AG08396 (cell line): ENCODE results near the gene JPH2.

Experiments
- DNase-seq: peaks from one replicate; pipeline ENCODE4 v3.0.0; 2012; ENCODE audit warnings: low spot score, mixed read lengths

The JPH2 gene

DNA sequence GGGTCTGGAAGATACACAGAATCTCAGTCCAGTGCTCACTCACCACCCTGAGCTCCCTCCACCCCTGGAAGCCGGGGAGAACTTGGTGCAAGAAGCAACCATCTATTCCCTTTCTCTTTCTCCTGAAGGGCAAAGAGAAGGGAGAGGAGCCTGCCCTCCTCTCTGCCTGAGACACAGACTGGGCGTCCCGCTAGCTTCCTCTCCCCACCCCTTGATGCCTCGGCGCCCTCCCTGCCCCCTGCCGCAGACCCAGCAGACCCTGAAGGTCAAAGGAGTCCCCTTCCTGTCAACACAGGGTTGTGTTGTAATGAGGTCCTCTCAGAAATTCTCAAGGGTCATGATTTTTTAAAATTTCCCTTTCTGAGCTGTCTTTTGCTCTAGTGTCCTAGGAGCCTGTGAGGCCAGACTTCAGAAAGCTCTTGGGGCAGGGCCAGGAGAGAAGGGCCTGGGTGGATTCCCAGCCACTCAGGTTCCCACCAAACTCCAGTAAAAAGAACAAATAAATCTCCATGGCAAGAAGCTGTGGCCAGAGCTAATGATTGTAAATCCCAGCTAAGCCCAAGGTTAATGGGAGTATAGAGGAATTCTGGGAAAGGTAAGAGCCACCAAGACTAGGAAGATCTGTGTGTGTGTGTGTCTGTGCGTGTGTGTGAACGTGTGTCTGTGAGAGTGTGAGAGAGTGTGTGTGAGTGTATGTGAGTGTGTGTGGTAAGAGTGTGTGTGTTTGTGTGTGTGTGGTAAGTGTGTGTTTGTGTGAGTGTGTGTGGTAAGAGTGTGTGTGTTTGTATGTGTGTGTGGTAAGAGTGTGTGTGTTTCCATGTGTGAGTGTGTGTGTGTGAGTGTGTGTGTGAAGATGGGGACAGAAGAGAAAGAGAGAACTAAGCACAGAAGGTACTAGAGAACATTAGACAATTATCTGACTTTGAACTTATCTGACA lies 1.1 kb upstream of the JPH2 start:
- DNase-seq, result no peak

DNA sequence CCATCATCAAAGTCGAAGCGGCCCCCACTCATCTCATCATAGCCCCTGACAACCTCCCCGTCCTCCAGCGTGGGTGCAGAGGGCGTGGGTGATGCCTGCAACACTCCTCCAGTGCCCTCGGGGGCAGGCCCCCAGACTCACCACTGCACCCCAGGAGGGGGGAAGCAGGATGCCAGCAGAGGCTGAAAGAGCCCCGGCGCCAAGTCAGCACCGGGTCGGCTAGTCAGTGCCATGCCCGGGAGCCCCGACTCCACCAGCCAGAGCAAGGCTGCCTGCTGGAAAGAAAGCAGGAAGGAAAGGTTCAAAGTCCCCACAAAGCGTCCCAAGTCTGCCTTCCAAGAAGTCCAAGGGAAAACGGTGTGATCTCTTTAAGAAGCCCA lies 324 bp downstream of the JPH2 start:
- DNase-seq, result no peak

DNA sequence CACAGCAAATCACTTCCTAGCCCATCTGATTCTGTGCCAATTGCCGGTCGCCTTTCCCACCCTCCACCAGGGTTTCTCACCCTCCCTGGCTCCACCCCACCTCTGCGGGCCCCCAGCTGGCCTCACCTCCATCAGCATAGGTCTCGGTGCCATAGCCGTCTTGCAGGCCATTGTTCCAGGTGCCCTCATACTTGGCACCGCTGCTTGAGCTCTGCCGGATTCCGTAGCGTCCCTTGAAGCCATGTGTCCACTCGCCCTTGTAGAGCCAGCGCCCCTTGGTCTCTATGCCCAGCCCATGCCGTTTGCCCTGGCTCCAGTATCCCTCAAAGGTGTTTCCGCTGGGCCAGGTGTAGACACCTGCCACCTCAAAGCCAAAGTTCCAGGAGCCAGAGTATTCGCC lies 787 bp downstream of the JPH2 start:
- DNase-seq, result no peak

DNA sequence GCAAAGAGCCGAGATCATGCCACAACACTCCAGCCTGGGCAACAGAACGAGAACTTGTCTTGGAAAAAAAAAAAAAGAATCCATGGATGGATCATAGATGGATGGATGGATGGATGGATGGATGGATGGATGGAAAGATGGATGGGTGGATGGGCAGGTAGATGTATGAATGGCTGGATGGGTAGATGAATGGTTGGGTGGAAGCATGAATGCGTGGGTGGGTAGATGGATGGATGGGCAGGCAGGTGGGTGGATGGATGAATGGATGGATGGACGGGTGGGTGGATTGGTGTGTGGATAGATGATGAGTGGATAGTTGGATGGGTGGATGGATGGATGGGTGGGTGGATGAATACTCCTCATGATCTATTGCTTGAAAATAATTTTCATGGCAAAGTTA lies 1.4 kb downstream of the JPH2 start:
- DNase-seq, result no peak

DNA sequence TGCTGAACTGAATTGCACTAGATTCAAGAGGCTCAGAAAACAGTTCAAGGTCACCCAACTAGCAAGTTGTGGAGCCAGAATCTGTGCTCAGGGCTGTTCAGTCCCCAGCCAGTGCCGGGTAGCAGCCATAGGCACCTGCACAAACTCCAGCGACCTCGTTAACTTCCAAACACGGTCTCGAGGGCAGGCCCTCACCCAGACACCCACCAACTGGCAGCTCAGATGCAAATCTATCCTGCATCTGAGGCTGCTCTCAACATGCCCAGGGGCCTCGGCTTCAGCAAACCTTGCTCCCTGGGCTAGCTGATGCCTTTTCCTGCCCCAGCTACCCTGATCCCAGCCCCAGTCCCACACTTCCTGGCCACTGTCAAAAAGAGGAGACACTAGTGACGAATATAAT lies 3.7 kb downstream of the JPH2 start:
- no peak for DNase-seq

DNA sequence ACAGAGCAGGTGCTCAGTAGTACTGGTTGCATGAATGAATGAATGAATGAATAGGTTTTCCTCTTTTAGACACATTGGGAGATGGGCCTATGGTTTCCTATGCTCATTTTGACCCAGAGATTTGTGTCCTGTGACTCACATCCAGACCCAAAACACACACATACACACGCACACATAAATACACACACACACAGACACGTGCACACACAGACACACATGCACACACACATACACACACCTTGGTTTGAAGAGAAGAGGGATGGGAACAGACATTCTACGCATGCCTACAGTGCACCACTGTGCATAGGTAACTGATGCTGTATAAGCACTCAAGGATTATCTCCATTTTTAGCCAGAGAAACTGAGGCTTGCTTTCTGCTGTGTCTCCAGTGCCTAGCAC lies 4.1 kb downstream of the JPH2 start:
- DNase-seq, result no peak

DNA sequence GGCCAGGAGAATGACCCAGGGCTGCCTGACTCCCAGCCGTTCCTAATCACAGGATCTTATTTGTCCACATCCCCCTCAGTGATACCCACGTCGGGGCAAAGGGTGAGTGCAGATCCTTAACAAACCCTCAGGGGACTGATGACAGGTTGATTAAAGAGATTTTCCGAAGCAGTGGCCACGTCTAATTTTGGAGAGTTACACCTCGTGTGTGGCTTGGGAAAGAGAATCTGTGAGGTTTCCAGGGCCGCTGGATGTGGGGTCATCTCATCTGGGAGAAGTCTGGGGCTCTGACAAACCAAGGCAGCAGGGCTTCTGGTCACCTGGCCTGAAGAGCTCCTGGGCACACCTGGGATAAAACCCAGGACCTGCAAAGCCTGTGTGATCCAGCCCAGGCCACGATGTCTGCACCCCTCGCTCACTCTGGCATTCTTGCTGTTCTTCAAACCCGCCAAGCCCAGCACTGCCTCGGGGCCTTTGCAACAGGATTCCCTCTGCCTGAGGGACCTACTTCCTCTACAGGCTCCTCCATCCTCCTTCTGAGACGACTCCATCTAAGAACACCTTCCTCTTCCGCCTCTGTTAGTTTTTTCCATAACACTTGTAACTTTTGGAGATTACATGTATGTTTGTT lies 4.7 kb downstream of the JPH2 start:
- no peak for DNase-seq

DNA sequence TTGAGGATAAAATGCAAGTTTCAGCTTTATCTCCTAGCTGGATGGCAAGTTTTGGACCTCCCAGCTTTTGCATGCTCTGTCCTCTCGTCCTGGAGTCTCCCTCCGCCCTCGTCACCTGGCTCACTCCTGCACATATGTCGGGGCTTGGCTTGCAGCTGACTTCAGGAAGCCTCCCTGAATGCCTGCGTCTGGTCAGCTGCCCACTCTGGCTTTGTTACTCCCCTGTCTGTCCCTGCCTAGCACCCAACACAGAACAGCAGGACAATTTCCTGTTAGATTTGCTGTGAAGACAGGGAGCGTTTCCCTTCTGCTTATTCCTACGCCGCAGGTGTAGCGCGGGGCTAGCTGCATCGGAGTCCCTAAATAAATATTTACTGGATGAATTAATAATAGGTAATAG lies 5.4 kb downstream of the JPH2 start:
- DNase-seq, result no peak

DNA sequence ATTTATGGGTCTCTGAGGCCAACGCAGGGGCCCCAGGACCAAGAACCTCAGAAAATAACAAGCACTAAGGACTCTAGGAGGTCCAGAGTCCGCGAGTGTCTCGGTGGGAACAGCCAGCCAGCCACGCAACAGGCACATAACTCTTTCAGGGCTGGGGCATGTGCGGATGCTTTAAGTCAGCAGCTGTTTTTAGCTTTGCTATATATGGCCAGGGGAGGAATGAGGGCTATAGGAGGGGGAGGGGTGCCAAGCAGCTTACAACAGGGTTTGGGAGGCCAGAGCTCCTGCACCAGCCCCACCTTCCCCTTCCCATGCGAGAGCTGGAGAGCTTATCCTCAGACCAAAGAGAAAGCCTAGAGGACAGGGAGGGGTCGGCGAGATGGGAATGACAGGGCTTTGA lies 6.2 kb downstream of the JPH2 start:
- no peak for DNase-seq

DNA sequence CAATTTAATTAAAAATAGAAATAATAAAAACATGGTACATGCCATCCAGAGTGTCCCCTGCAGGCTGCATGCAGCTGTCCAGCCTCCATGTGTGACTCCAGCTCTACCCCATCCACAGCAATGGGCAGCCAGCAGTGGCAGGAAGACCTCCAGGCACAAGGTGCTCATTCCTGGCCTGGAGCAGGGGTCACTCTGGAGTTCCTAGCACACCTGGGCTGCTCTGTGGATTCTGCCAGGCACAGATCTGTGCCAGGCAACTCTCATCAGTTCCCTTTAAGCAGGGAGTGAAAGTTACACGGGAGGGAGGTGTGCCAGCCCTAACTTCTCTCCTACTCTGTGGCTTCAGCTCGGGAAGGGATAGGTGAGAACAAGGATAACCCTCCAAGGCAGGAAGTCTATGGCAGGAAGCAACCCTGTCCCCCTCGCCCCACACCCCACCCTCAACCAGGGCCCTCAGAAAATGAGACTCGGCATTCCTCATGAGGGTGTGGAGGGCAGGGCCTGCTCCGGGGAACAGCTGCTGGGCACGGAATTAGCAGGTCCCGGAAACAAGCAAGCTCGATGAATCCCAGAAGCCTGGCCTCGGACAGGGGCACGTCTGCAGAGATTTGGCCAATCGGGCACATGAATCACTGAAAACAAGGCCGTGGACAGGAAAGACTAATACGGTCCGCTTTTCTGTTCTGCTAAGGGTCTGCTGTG lies 10.0 kb downstream of the JPH2 start:
- DNase-seq, result no peak

DNA sequence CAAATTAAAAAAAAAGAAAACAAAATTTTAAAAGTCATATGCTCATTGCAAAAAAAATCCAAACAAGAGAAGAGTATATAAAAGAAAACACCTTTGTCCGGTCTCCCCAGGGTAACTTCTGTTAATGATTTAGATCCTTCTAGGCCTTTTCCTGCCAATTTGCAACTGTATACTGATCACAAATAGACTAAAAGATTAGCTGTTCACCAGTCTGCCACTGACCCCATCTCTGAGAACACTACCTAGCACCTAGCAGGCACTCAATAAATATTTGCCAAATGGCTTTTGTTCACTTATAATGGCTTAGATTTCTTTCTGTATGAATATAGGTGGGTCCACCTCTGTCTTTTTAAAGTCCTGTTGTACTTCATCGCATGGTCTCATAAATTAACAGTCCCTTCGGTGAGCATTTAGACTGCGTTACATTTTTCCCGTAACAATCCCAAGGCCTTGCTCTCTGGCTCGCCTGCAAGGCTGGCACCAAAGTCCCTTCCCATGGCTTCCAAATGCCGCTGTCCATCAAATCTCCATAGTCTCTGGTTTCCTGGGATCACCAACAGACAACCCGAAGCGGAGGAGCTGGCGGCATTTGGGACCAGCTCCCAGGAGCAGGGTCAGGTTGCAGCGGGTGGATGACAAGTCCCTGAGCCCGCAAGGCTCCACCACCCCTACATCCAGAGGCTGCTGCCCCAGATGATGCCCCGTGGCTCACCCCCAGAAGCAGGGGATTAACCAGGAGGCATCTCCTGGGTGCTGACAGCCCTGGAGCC lies 11.8 kb downstream of the JPH2 start:
- no peak for DNase-seq

DNA sequence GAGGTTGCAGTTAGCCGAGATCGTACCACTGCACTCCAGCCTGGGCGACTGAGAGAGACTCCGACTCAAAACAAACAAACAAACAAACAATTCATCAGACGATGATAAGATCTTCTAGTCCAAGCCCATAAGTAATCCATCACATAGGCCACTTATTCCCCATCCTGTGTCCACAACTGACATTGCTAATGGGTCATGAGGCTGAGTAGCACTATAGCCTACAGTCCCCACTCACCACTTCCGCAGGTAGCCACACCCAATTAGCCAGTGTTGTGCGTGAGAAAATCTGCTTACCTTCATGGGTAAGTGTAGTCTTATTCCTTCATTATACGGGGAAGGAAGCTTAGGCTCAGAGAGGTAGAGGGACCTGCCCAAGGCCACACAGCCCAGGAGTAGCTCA lies 13.1 kb downstream of the JPH2 start:
- no peak for DNase-seq

DNA sequence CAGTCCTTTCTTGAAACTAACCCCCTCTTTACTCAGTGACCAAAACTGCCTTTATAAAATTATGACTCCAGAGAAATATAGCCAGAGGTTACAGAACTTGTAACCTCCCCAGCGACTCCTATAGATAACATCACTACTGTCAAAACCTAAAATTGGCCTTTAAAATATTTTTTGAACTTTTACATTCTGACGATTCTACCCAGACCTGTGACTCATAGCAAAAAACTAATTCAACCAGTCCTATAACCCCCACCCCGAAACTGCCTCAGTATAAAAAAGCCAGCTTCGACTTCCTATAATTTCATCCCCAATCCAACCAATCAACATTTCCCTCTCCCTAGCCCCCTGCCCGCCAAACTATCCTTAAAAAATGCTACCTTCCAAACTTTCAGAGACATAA lies 13.9 kb downstream of the JPH2 start:
- no peak for DNase-seq

DNA sequence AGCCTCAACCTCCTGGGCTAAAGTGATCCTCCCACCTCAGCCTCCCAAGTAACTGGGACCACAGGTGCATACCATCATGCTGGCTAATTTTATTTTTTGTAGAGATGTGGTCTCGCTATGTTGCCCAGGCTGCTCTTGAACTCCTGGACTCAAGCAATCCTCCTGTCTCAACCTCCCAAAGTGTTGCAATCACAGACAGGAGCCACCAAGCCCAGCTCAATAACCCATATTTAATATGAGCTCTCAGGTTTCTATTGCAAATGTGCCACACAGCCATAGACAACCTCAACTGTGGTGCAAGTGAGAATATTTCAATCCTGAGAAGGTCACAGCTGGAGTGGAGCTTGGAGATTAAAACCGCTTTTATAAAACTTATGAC lies 14.4 kb downstream of the JPH2 start:
- DNase-seq, result no peak

DNA sequence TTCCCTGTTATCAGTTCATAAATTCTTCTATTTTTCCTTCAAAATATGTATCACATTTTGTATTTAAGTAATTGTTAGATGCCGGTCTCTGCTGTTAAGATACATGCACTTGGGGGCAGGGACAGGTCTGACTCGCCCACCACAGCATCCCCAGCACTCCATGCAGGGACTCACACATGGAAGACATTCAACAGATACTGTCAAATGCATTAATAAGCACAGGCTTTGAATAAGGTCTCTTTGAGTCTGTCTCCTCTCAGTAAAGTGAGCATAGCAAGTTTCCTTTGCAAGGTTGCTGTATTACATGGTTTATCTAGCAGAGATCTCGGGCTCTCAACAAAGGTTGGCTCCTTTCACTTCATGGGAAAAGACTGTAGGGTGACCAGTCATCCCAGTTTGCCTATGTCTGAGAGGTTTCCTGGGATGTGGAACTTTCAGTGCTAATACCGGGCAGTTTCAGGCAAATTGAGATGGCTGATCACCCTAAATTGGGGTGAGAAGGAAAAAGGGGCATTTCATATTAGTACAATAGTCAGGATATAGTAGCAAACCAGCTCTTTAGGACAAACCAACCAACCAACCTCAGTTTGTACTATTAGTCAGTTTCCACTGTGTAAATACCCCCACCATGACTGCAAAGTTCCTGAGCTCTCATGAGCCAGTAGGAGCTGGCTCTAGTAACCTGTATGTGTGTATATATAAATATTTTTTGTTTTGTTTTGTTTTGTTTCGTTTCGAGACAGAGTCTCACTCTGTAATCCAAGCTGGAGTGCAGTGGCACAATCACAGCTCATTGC lies 15.0 kb downstream of the JPH2 start:
- DNase-seq, result no peak

DNA sequence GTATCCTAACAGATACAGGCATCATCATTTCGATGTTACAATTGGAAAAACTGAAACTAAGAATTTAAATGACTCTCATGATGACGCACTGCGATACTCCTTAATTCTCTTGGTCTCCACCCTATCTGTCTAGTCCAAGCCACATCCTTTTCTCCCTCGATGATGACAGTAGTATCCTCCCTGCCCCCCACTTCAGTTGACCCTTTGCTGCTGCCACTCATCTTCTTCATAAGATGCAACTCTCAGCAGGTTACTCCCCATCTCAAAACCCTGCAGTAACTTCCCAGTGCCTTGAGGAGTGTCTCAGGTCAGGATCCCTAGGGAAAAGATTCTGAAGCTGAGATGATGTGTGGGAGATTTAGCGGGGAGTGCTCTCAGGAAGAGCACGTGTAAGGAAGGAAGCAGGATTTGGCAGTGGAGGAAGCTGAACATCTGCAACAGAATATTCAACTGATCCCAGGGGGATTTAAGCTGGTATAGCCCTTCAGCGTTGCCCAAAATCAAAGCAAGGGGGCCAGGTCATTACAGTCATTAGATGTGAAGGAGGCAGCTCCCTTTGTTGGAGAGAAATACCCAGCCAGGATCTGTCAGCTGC lies 16.1 kb downstream of the JPH2 start:
- DNase-seq, result no peak

DNA sequence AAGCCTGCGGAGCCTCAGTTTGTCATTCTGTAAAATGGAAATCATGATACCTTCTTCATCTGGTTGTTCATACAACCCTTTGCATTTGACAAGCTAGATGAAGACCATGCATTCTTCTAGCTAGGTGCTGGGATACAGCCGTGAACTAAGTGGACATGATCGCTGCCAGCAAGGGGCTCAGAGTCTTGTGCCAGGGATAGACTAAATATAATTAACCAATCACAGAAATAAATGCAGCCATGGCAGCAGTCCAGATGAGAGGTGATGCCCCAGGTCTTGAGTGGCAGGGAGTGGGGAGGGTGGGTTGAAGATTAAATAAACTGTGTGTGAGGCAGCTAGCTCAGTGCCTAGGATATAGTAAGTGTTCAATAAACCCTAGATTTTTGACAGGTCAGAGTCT lies 19.3 kb downstream of the JPH2 start:
- no peak for DNase-seq

DNA sequence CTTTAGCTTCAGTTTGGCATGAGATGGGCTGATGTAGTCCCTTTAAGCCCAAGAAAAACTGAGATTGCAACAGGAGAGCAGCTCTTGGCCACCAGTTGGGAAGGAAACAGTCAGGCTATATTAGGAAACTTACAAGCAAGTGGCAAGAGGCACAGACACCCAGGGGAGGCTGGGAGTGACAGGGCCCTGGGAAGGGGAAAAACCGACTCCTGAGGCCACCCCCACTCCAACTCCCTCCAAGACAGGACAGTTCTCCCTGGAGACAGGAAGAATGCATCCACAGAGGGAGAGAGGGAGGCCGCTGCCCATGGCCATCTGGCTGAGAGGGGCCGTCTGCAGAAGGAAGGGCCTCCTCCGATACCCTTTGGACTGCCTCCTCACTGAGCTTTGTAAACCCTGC lies 20.5 kb downstream of the JPH2 start:
- peak; percentile 76 for DNase-seq

DNA sequence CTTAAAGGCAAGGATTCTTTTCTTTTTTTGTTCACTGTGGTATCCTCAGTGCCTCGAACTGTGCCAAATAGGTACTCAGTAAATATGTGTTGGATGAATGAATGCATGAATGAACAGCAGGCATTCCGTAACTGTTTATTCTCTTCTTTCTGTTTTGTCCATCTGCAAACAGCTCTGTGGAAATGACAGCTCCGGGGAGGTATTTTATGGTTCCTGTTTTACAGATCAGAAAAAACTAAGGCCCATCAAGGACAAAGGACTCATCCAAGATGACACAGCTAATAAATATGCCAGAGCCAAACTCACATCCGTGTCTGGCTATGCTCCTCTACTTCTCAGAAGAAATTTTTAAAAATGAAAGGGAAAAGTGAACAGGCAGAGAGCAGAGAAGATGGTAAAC lies 21.0 kb downstream of the JPH2 start:
- peak; percentile 70 for DNase-seq

DNA sequence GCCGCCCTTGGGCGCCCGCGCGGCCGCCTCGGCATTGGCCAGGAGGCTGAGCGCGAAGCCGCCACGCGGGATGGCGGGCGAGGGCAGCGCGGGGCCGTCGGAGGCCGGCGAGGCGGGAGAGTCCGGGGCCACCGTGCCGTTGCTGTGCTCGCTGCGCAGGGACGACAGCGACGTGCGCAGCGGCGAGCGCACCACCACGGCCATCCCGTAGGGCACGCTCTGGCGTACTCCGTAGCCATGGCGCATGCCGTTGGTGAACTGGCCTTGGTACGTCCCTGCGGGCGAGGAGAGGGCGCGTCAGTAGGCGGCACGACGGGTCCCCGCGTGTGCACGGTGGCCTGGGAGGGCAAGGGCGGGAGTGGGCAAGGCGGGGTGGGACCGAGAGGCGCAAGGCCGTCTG lies 26.9 kb downstream of the JPH2 start:
- no peak for DNase-seq

DNA sequence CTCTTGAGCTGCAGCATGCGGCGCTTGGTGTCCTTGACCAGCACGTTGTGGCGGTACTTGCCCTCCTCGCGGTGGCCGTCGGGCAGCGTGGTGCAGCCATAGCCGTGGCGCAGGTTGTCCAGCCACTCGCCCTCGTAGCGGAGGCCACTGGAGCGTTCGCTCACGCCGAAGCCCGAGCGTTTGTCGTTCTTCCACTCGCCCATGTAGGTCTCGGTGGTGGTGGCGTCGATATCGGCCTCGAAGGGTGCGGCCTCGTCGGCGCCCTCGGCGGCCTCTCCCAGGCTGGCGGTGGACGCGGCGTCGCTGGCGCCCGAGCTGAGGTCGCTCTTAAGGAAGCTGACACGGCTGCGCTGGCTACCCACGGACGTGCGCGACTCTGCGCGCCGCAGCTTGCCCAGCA lies 27.3 kb downstream of the JPH2 start:
- DNase-seq, result no peak
